Activated T-cell treated with anti-CD3 and anti-CD28 coated beads for 4 hours (primary cell): ENCODE data around the gene ADAMTSL1.
"Not testable (repeated sequence)": the region's sequence is repeated elsewhere in the genome, so short reads cannot be mapped to it uniquely, and the experiment has no call there.

ENCODE experiments used
- DNase-seq: peaks from one replicate; pipeline ENCODE4 v3.0.0-alpha.2; 2020

ADAMTSL1 gene

DNA sequence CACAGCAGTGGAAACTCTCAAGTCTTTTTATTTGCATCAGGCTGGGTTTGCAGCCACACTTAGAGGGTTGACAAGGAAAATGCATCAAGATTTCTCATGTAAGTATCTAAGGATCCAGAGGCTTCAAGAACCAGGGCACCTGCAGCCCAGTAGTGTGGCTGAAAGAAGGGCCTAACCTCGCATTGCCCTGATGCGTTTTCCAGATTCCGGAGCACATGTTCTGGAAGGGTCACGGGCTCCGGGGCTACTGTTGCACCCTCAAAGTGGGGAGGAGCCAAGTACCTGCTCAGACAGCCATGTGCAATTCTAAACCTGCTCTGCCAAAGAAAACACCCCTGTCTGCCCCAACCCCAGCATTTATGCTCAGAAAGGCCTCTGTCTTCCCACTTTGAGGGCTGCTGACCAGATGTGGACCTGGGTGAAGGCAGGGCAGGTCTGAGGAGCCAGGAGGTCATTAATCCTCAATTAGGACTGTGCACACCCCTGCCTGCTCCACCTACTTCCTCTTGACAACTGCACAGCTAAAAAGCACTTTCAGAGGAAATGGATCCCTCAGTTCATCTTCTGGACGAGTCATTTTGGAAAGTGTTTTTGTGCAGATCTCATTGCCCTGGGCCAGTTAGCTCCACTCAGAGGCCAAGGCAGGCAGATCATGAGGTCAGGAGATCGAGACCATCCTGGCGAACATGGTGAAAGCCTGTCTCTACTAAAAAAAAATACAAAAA lies 448.4 kb downstream of the ADAMTSL1 start:
- no peak for DNase-seq

- no peak for DNase-seq
These were observed 449.2 kb downstream of the ADAMTSL1 start for GRCh38 chr9:18923167-18923566.

DNA sequence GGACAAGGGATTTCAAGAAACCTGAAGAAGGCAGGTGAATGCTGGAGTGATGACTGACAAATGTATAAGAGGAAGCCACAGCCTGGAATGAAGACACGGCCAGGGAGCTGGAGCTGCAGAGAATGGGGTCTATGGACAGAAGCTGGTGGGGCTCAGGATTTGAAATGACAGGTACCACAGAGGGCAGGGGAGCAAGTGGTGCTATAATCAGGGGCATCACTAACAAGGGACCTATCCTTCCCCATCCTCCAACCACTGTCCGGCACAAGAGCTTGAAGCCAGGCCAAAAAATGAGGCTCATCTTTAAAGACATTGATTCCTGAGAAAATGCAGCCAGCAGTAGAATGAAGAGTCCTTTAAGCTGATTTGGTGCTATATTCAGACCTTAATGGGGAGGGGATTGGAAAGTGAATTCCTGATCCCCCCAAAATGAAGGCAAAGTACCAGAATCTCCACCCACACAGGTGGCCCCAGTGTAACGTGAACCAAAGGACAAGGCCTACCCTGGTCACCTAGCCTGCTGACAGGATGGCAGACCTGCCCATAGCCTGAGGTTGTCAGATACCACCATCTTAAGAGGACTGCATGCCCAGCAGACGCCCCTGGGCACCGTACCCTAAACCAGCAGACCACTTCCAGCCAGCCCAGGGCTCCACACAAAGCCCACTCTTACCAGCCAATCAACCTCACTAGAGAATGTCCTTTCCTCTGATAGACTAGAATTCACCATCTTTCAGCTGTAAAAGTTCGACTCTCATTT lies 449.9 kb downstream of the ADAMTSL1 start:
- no peak for DNase-seq

DNA sequence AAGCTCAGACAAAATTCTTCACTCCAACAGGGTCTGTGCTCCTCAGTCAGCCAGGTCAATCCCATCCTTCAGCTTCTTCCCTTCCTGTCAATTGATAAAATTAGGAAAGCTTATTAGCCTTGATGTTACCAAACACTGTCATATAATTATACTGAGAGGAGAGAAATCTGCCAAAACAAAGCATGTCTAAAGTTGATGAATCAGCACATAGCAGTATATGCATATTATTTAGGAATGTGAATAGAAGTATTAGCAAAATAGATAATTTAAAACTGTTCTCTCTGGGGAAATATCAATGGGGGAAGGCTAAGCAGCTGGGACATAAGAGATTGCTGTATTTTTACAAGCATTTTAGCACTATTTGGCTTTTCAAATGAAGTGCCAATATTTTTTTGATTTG lies 451.9 kb downstream of the ADAMTSL1 start:
- DNase-seq = no peak

DNA sequence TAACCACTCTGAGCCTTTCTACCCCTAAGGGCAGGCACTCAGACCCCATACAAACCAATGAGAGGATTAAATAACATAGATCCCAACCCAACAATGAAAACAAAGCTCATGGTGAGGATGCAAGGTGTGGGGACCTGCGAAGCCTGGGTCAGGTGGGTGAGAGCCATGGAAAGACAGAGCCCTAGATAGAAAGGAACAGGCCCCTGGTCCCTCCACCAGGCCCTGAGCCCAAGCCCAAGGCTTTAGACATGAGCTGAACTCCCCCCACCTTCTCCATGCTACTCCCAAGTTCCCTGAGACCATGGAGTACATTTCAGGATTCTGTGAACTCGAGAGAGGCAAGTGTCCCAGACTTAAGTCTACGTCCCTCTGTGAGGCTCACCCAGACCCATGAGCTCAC lies 452.6 kb downstream of the ADAMTSL1 start:
- DNase-seq = no peak

DNA sequence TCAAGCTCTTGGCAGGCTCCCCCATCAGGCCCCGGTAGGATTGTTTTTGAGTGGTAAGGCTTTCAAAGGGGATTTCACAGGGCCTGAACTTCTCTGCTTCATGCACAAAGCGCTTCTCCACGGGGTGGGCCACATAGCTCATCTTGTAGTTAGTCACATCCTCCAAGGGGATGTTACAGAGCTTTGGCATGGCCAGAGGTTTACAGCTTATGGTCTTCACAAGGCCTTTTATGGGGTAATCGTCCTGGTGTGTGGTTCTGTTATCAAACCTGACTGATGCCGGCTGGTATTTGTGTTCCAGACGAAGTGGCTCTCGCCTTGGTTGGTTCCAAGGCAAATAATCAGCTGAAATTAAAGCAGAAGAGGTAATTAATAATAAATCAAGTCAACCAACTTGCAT lies 454.8 kb downstream of the ADAMTSL1 start:
- DNase-seq = no peak

DNA sequence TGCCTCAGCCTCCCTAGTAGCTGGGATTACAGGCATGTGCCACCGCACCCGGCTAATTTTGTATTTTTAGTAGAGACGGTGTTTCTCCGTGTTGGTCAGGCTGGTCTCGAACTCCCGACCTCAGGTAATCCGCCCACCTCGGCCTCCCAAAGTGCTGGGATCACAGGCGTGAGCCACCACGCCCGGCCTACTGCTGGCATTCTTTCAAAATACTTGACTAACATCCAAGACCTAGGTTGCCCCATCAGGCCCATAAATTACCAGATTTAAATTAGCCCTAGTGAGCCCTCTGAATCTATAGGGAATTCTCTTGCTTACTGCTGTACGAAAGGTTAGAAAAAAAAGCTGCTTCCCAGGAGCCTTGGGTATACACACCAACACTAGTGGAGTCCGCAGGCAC lies 456.7 kb downstream of the ADAMTSL1 start:
- not testable (repeated sequence) for DNase-seq

GRCh38 chr9:18935541-18935940 lies 461.6 kb downstream of the ADAMTSL1 start:
- no peak for DNase-seq

- DNase-seq = no peak
These were observed 462.3 kb downstream of the ADAMTSL1 start for GRCh38 chr9:18936094-18936871.

GRCh38 chr9:18939943-18940342 lies 466.0 kb downstream of the ADAMTSL1 start:
- no peak for DNase-seq

DNA sequence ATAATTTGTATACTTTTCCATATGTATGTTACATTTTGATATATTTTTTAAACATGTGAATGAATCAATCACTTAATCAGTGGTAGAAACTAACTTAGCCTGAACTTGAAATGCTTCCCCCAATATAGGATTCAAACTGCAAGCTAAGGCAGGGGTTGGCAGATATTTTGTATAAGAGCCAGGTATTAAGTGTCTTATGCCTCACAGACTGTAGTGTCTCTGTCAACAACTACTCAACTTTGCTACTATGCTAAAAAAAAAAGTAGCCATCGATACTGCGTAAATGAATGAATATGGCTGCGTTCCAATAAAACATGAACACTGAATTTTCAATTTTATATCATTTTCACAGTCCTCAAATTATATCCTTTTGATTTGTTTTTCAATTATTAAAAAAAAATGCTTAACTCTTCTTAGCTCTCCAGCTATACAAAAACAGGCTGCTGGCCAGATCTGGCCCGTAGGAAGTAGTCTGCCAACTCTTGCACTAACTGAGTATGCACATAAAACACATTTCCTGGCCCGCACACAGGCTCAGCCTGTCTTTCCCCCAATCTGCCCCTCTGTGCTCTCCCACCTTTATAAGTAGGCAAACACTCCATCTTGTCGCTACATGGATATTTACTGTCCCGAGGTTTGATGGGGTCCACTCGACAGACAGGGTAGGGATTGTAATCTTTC lies 467.2 kb downstream of the ADAMTSL1 start:
- DNase-seq = no peak

DNA sequence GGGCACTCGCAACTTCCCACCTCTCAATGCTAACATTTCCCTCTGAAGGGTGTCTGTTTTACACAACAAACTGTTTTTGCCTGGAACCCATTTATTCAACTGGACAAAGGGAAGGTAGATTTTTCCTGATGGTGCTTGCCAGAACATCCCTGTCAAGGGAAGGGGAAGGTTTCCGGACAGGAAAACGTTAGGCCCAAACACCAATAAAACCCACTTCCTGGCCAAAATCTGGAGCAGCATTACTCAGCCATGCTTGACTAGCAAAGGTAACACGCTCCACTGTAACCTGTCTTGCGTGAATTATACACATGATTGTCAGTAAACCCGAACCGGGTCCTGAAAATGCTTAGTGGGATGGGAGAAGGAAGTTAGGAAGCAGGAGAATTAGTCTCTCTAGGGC lies 468.8 kb downstream of the ADAMTSL1 start:
- no peak for DNase-seq

DNA sequence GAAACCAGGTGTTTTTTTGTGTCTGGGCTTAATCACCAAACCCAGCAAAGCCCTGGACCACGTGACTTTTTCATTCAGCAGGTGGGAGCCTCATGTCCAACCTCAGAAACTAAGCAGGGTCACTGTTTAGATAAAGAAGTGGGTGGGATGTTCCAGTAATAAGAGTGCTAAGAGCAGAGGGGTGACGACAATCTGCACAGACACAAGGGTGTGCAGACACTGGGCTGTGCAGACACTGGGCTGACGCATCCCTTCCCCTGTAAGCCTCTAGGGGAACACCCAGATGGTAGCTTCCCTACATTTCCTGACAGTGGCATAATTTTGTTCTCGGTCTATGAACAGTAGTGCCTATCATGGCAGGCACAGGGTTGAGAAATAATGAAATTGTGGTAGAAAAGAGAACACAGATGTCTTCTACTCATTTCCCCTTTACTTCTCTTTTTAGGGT lies 474.0 kb downstream of the ADAMTSL1 start:
- DNase-seq = no peak

GRCh38 chr9:18951936-18952335 lies 478.0 kb downstream of the ADAMTSL1 start:
- no peak for DNase-seq

GRCh38 chr9:18955626-18956025 lies 481.7 kb downstream of the ADAMTSL1 start:
- no peak for DNase-seq
